Measurements from ENCODE around the gene ITGA7.
A peak's percentile ranks its signal among the peaks of the same experiment; 100 is the strongest.

The ITGA7 gene

DNA sequence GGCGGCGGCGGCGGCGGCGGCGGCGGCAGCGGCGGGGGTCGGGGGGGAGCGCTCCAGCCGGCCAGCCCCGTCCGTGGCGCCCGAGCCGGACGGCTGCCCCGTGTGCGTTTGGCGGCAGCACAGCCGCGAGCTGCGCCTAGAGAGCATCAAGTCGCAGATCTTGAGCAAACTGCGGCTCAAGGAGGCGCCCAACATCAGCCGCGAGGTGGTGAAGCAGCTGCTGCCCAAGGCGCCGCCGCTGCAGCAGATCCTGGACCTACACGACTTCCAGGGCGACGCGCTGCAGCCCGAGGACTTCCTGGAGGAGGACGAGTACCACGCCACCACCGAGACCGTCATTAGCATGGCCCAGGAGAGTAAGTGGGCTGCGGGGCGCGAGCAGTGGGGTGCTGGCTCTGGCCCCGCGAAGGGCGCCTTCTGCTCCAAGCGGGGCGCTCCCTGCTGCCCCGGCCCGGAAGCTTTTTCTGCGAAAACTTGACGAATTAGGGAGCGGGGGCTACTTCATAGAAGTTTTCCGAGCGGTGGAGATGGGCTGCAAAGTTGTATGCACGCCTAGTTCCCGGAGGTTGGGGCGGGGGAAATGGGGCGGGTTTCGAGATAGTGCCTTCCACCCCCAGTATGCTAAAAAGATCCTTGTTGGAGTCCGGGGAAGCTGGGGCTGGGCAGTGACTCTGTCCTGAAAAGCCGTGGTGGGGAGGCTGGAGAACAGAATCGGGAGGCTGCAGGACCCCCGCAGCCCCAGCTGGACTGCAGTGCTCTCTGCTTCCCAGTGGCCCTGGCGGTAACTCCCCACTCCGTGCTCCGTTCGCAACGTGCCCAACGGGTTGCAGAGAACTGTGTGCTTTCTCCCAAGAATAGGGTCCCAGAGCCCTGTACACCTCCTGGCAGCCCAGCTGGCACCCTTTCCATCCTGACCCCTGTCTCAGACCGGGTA is 36.0 kb upstream of the ITGA7 start:
- H3K4me1 ChIP-seq (ENCODE audit: control insufficient read depth, insufficient read depth, low read length) = peaks cover 9% of the 10 kb centered on the region
- no peak overlapping the region for H3K27ac ChIP-seq (ENCODE audit: low read length)
- no peaks in the 10 kb centered on the region for H3K27me3 ChIP-seq (ENCODE audit: control insufficient read depth, insufficient read depth, low read length)
- WGBS (ENCODE audit: insufficient coverage, insufficient read length) = no CpG with 5 or more reads among the region's 73 CpGs
- peak overlapping the region; percentile 93 for H3K4me3 ChIP-seq (ENCODE audit: low read length)
- peaks cover 4% of the 10 kb centered on the region; the same call in 1 of the 2 replicates for H3K36me3 ChIP-seq (ENCODE audit: control insufficient read depth, insufficient read depth, low read length)
- H3K9me3 ChIP-seq (ENCODE audit: control insufficient read depth, insufficient read depth, low read length) = no peaks in the 10 kb centered on the region
- DNase-seq (ENCODE audit: low read depth, low spot score) = no peak

DNA sequence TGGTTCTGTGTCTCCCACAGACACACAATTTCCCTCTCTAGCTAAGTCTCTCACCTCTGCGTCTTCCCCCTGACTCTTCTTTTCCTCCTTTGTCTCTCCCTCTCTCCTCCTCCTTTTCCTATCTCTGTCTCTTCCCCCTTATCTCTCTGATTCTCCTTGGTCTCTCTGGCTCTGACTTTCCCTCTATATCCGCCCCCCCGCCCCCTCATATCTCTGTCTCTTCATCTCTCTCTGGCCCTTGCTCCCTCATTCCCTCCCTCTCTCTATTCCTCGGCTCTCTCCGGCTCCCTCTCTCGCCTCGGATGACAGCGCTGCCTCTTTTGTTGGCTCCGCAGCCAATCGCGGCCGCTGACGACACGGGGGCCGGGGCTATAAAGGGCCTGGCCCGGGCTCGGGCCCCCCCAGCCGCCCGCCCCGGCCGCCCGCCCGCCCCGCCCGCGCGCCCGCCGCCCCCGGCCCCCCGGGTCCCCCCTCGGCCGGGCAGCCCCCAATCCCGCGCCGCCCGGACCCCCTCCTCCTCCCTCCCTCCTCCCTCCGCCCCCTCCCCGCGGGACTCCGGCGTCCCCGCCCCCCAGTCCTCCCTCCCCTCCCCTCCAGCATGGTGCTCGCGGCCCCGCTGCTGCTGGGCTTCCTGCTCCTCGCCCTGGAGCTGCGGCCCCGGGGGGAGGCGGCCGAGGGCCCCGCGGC is 35.2 kb upstream of the ITGA7 start, which contains the start of gene GDF11:
Gene GDF11, plus strand, starts transcription at position 404 of the 687 bp plus-strand sequence. Its CDS starts 195 bp downstream, at position 599.
- Histone ChIP-seq H3K27ac (ENCODE audit: low read length) (no peak within 1 kb of the TSS), H3K4me1 (ENCODE audit: control insufficient read depth, insufficient read depth, low read length) (peaks cover 4% of the 10 kb centered on the region; the same call in 1 of the 2 replicates), H3K27me3 (ENCODE audit: control insufficient read depth, insufficient read depth, low read length) (no peaks in the 10 kb centered on the region), H3K36me3 (ENCODE audit: control insufficient read depth, insufficient read depth, low read length) (no peaks in the 10 kb centered on the region), H3K9me3 (ENCODE audit: control insufficient read depth, insufficient read depth, low read length) (no peaks in the 10 kb centered on the region), H3K4me3 (ENCODE audit: low read length) (peak within 1 kb of the TSS; percentile 93)
- DNase-seq (ENCODE audit: low read depth, low spot score) = no peak
- no CpG with 5 or more reads among the region's 53 CpGs for WGBS (ENCODE audit: insufficient coverage, insufficient read length)

DNA sequence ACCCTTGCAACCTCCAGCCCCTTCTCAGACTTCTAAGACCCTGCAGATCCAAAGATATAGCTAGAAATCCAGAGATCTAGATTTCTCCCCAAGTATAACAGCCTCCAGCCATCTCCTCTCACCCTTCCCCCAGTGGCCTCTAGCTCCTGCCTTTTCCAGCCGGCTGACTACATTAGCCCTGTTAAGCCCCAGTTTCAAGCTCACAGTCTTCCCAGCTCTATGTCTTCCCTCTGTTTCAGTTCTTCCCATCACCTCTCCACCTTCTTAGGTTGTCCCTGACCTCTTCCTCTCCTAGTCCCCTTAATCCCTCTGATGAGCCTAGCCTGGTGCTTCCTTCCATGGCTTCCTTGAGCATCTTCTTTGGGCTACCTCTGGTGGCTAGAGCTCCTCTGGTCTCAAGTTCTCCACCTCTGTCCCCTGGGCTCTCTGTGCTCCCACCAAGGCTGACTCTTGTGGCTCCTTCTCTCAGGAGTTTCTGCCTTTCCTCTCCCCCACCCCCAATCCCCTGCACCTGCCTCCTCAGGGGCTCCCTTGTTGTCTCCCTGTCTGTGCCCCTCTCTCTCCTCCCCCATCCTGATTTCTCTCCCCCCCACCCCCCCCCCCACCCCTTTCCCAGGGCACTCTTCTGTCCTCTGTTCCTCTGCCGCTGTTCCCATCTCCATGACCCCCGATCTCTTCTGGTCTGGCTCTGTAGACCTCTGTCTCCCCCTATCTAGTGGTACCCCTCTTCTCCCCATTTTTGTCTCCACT is 34.4 kb upstream of the ITGA7 start:
- no CpG with 5 or more reads among the region's 3 CpGs for WGBS (ENCODE audit: insufficient coverage, insufficient read length)

DNA sequence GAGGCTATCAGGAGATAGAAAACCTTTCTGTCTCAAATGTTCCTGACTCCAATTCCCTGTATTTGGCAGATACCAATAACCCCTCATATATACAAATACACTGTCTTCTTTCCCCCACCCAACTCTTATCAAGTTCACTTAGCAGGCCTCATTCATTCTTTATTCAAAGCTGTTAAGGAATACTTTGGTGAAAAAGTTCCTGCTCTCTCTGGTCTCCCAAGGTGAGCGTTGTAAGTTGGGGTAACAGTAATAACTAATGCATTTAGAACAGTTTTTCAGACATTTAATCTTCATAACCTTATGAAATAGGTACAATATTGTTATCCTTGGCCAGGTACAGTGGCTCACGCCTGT is 31.3 kb upstream of the ITGA7 start:
- H3K9me3 ChIP-seq (ENCODE audit: control insufficient read depth, insufficient read depth, low read length) = no peaks in the 10 kb centered on the region
- H3K27me3 ChIP-seq (ENCODE audit: control insufficient read depth, insufficient read depth, low read length) = no peaks in the 10 kb centered on the region
- no CpG with 5 or more reads among the region's 2 CpGs for WGBS (ENCODE audit: insufficient coverage, insufficient read length)
- no peaks in the 10 kb centered on the region for H3K36me3 ChIP-seq (ENCODE audit: control insufficient read depth, insufficient read depth, low read length)
- H3K27ac ChIP-seq (ENCODE audit: low read length) = no peak overlapping the region
- H3K4me3 ChIP-seq (ENCODE audit: low read length) = no peak overlapping the region
- no peak for DNase-seq (ENCODE audit: low read depth, low spot score)
- peaks cover 5% of the 10 kb centered on the region; the same call in 1 of the 2 replicates for H3K4me1 ChIP-seq (ENCODE audit: control insufficient read depth, insufficient read depth, low read length)

More for the DNA sequence above, 34.4 kb upstream of the ITGA7 start:
- no peaks in the 10 kb centered on the region for H3K36me3 ChIP-seq (ENCODE audit: control insufficient read depth, insufficient read depth, low read length)
- DNase-seq (ENCODE audit: low read depth, low spot score) = no peak
- H3K27me3 ChIP-seq (ENCODE audit: control insufficient read depth, insufficient read depth, low read length) = no peaks in the 10 kb centered on the region
- no peak overlapping the region for H3K27ac ChIP-seq (ENCODE audit: low read length)
- H3K9me3 ChIP-seq (ENCODE audit: control insufficient read depth, insufficient read depth, low read length) = no peaks in the 10 kb centered on the region
- H3K4me1 ChIP-seq (ENCODE audit: control insufficient read depth, insufficient read depth, low read length) = peaks cover 5% of the 10 kb centered on the region; the same call in 1 of the 2 replicates
- no peak overlapping the region; the same call in 1 of the 2 replicates for H3K4me3 ChIP-seq (ENCODE audit: low read length)

DNA sequence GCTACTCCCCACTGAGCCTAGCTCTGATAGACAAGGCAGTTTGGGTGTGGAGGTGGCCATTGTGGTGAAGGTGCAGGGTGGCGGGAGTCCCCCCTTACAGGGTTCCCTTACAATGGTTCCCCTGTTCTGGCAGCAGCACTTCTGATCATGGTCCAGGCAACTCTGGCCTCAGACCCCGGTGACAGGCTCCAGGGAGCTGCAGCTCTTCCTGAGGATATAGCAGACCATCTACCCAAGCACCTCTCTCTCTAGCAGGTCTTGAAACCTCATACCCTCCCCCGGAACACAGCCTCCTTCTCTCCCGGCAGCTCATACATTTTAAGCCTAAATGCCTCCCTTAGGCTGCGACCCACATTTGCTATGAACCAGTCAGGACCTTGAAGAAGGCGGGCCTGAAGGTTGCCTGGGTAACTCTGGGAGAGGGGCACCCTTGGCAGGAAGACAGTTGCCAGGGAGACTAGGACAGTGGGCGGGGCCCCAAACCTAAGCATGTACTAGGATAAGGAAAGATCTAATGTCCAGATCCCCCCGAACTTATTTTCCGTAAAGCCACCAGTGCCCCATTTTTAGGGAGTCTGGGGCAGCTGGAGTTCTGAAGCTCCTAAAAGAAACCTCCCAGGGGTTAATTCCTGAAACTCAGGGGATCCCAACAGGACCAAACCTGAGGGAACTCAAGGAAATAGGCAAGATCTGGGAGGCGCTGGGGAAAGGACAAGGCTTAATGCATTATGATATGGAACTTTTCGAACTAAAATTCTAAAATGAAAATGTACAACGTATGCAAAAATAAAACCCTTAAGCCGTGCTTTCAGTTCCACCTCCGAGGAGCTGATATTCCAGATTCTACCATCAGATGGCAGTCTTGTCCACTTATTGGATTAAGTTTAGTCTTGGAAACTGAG is 30.7 kb upstream of the ITGA7 start:
- no peaks in the 10 kb centered on the region for H3K27me3 ChIP-seq (ENCODE audit: control insufficient read depth, insufficient read depth, low read length)
- H3K4me3 ChIP-seq (ENCODE audit: low read length) = peak overlapping the region; percentile 26; the same call in 1 of the 2 replicates
- WGBS (ENCODE audit: insufficient coverage, insufficient read length) = no CpG with 5 or more reads among the region's 14 CpGs
- H3K4me1 ChIP-seq (ENCODE audit: control insufficient read depth, insufficient read depth, low read length) = peaks cover 5% of the 10 kb centered on the region; the same call in 1 of the 2 replicates
- peak; percentile 90 for DNase-seq (ENCODE audit: low read depth, low spot score)
- no peaks in the 10 kb centered on the region for H3K9me3 ChIP-seq (ENCODE audit: control insufficient read depth, insufficient read depth, low read length)
- H3K36me3 ChIP-seq (ENCODE audit: control insufficient read depth, insufficient read depth, low read length) = no peaks in the 10 kb centered on the region
- no peak overlapping the region for H3K27ac ChIP-seq (ENCODE audit: low read length)

DNA sequence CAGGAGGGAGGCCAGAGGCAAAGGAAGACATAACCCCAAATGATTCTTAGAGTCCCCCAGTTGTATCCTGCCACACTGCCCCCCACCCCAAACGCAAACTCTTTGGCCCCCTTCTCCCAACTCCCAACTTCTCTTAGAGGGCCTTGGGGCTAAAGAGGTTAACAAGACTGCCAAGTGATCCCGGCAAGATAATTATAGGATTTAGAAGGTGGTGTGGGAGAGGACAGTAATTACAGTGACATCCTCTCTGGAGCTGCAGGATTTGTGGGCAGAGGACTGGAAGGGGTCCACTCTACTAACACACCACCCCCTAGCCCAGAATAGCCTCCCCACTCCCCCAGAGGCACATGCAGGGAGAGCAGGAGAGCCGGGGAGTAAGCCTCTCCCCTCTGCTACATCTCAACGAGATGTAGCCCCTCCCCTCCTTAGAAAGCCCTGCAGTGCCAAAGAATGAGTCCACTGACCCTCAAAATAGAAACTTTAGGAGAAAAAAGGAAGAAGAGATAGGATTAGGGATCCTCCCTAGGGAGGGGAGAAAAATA is 29.9 kb upstream of the ITGA7 start:
- Histone ChIP-seq H3K27me3 (ENCODE audit: control insufficient read depth, insufficient read depth, low read length) (no peaks in the 10 kb centered on the region), H3K9me3 (ENCODE audit: control insufficient read depth, insufficient read depth, low read length) (no peaks in the 10 kb centered on the region), H3K27ac (ENCODE audit: low read length) (no peak overlapping the region), H3K4me1 (ENCODE audit: control insufficient read depth, insufficient read depth, low read length) (peaks cover 5% of the 10 kb centered on the region; the same call in 1 of the 2 replicates), H3K36me3 (ENCODE audit: control insufficient read depth, insufficient read depth, low read length) (no peaks in the 10 kb centered on the region), H3K4me3 (ENCODE audit: low read length) (peak overlapping the region; percentile 26; the same call in 1 of the 2 replicates)
- DNase-seq (ENCODE audit: low read depth, low spot score) = no peak
- WGBS (ENCODE audit: insufficient coverage, insufficient read length) = no CpG with 5 or more reads among the region's 4 CpGs

DNA sequence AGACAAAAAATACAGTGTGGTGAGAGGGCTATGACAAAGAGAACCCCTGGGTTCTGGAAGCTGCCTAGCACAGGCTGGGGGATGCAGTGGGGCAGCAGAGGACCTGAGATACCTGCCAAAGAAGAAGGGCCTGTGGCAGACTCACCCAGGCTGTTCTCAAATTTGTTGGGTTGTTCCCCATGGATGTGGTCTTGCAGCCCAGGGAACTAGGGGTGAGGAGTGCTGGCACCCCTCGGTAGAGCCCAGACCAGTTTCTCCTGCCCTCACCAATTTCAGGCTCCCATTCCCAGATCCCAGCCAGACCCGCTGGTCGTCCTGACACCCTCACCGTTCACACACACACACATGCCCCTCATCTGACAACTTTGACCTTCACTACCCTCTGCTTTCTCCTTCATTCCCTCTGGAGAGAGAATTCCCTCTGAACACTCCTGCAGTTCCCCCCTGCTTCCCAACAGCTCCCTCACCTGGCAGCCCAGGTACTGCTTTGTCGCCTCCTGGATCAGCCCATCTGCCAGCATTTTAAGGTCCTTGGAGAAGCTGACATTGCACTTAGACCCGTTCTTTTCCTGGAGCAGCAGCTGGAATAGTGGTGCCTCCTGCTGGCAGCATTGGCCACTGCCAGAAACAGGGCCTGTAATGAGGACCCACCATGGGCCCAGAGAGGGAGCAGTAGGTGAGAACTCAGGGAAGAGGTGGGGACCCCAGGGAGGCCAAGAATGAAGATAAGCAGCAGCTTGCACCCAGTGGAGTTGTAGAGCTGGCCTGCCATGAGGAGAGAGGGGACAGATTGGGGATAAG is 29.3 kb upstream of the ITGA7 start:
- H3K27ac ChIP-seq (ENCODE audit: low read length) = no peak overlapping the region
- peaks cover 4% of the 10 kb centered on the region; the same call in 1 of the 2 replicates for H3K4me1 ChIP-seq (ENCODE audit: control insufficient read depth, insufficient read depth, low read length)
- no peaks in the 10 kb centered on the region for H3K27me3 ChIP-seq (ENCODE audit: control insufficient read depth, insufficient read depth, low read length)
- no peaks in the 10 kb centered on the region for H3K9me3 ChIP-seq (ENCODE audit: control insufficient read depth, insufficient read depth, low read length)
- no CpG with 5 or more reads among the region's 6 CpGs for WGBS (ENCODE audit: insufficient coverage, insufficient read length)
- peak; percentile 98 for DNase-seq (ENCODE audit: low read depth, low spot score)
- no peaks in the 10 kb centered on the region for H3K36me3 ChIP-seq (ENCODE audit: control insufficient read depth, insufficient read depth, low read length)
- H3K4me3 ChIP-seq (ENCODE audit: low read length) = no peak overlapping the region

DNA sequence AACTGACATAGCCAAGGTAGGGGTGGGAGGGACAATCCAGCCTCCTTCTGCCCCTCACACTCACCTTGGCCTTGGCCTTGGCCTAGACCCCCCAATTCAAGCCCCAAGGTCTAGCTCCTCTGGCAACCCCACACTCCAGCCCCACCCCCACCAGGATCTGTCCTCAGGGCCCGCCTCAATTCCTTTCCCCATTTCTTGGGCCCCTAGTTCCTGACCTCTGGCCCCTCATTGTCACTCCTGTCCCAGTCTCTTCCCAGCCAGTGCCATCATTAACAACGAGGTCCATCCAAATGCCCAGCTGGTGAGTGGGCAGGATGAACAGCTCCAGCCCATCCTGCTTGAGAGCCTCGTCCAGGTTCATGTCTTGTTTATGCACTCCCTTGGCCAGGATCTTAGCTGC is 28.4 kb upstream of the ITGA7 start:
- Histone ChIP-seq H3K27me3 (ENCODE audit: control insufficient read depth, insufficient read depth, low read length) (no peaks in the 10 kb centered on the region), H3K27ac (ENCODE audit: low read length) (no peak overlapping the region), H3K4me3 (ENCODE audit: low read length) (no peak overlapping the region), H3K9me3 (ENCODE audit: control insufficient read depth, insufficient read depth, low read length) (no peaks in the 10 kb centered on the region), H3K36me3 (ENCODE audit: control insufficient read depth, insufficient read depth, low read length) (no peaks in the 10 kb centered on the region), H3K4me1 (ENCODE audit: control insufficient read depth, insufficient read depth, low read length) (peaks cover 4% of the 10 kb centered on the region; the same call in 1 of the 2 replicates)
- DNase-seq (ENCODE audit: low read depth, low spot score) = no peak
- WGBS (ENCODE audit: insufficient coverage, insufficient read length) = no CpG with 5 or more reads among the region's 3 CpGs

DNA sequence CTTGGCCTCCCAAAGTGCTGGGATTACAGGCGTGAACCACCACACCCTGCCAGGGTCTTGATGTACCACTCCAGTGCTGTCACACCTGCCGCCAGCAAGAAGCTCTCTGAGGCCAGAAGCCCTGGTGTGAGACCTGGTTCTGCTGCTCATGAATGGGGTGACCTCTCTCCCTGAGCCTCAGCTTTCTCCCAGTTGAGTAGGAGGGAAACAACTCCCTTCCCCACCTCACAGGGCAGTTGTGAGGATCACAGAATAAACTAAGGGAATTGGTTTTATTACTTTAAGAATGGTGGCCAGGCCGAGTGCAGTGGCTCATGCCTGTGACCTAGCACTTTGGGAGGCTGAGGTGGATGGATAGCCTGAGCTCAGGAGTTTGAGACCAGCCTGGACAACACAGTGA is 26.9 kb upstream of the ITGA7 start:
- no peak for DNase-seq (ENCODE audit: low read depth, low spot score)
- Histone ChIP-seq H3K36me3 (ENCODE audit: control insufficient read depth, insufficient read depth, low read length) (no peaks in the 10 kb centered on the region), H3K4me1 (ENCODE audit: control insufficient read depth, insufficient read depth, low read length) (peaks cover 4% of the 10 kb centered on the region; the same call in 1 of the 2 replicates), H3K27me3 (ENCODE audit: control insufficient read depth, insufficient read depth, low read length) (no peaks in the 10 kb centered on the region), H3K4me3 (ENCODE audit: low read length) (no peak overlapping the region), H3K27ac (ENCODE audit: low read length) (no peak overlapping the region), H3K9me3 (ENCODE audit: control insufficient read depth, insufficient read depth, low read length) (no peaks in the 10 kb centered on the region)
- no CpG with 5 or more reads among the region's 3 CpGs for WGBS (ENCODE audit: insufficient coverage, insufficient read length)
